Keratinocyte (primary cell): ENCODE results near the gene STRIT1.

Source experiments
- CTCF ChIP-seq, 3 experiments: IDR thresholded peaks in 1 of 3; conservative IDR thresholded peaks in 1 of 3; optimal IDR thresholded peaks in 1 of 3; 2 replicates in 2 of 3; 3 replicates in 1 of 3; pipeline versions ENCODE3 to v1.5.1; 2011; ENCODE audit warnings: low read length in 3 of 3, mild to moderate bottlenecking in 3 of 3, moderate library complexity in 2 of 3, control low read depth in 1 of 3, inconsistent platforms in 1 of 3; ENCODE audit not compliant: insufficient read depth in 2 of 3; ENCODE audit errors: extremely low read depth in 1 of 3
- EZH2 ChIP-seq: IDR thresholded peaks from one replicate; pipeline ENCODE4 v1.6.1; 2012; ENCODE audit warnings: inconsistent platforms, mild to moderate bottlenecking, low read length, moderate library complexity

- no peak for TF ChIP-seq CTCF (optimal IDR thresholded peaks at IDR 0.05 in 1 of 3, IDR thresholded peaks at IDR 0.05 in 1 of 3, conservative IDR thresholded peaks at IDR 0.05 in 1 of 3; ENCODE audit: extremely low read depth in 1 of 3, insufficient read depth in 2 of 3, low read length in 3 of 3)
- TF ChIP-seq EZH2: no peak
These were observed 40.9 kb downstream of the STRIT1 start for GRCh38 chr3:155252535-155252934.
